Liver (tissue), 9 donors: Measurements from ENCODE around the gene PYCR2. TPM values are rescaled to one million over a fixed set of nuclear protein-coding genes. Genes with fewer than 3 reads are reported as not detected.
A peak's percentile ranks its signal among the peaks of the same experiment; 100 is the strongest.

Experiments used
- DNase-seq: peaks from one replicate; pipeline ENCODE4 v3.0.0-alpha.2; 2017; ENCODE audit warnings: low spot score
- H3K27ac ChIP-seq, 2 donors: one replicate each; pipeline ENCODE4 v1.7.0; 2013; ENCODE audit warnings: inconsistent platforms in 2 of 2, low read length in 2 of 2, control low read depth in 1 of 2, low read depth in 1 of 2, mild to moderate bottlenecking in 1 of 2
- H3K27me3 ChIP-seq, 4 donors: one replicate each; pipeline versions ENCODE4 v1.6.1 to v1.7.0; 2013; ENCODE audit warnings: low read length in 3 of 4, inconsistent platforms in 1 of 4, mild to moderate bottlenecking in 1 of 4, moderate library complexity in 1 of 4; ENCODE audit not compliant: control insufficient read depth in 4 of 4, insufficient read depth in 4 of 4
- H3K36me3 ChIP-seq, 4 donors: one replicate each; pipeline versions ENCODE4 v1.6.1 to v1.7.0; 2013; ENCODE audit warnings: low read length in 3 of 4, mild to moderate bottlenecking in 3 of 4, low read depth in 1 of 4, moderate library complexity in 1 of 4; ENCODE audit not compliant: control insufficient read depth in 4 of 4, insufficient read depth in 3 of 4
- H3K4me1 ChIP-seq, 4 donors: one replicate each; pipeline versions ENCODE4 v1.6.1 to v1.7.0; 2013; ENCODE audit warnings: low read length in 3 of 4, mild to moderate bottlenecking in 3 of 4, moderate library complexity in 1 of 4; ENCODE audit not compliant: control insufficient read depth in 4 of 4, insufficient read depth in 4 of 4
- H3K4me3 ChIP-seq, 3 donors: one replicate each; pipeline versions ENCODE4 v1.6.1 to v1.7.0; 2013; ENCODE audit warnings: low read length in 3 of 3, control low read depth in 1 of 3, low read depth in 1 of 3, mild to moderate bottlenecking in 1 of 3
- H3K9ac ChIP-seq, 2 donors: one replicate each; pipeline ENCODE4 v1.7.0; 2013; ENCODE audit warnings: low read length in 2 of 2, mild to moderate bottlenecking in 2 of 2, moderate library complexity in 2 of 2, control low read depth in 1 of 2, low read depth in 1 of 2
- H3K9me3 ChIP-seq, 4 donors: one replicate each; pipeline versions ENCODE4 v1.6.1 to v1.7.0; 2013; ENCODE audit warnings: low read length in 3 of 4; ENCODE audit not compliant: control insufficient read depth in 4 of 4
- EGR1 ChIP-seq, 2 donors: IDR thresholded peaks; 2 replicates each; pipeline ENCODE4 v1.6.1; 2016 to 2018; ENCODE audit warnings: antibody characterized with exemption in 2 of 2, low read depth in 2 of 2
- FOXA1 ChIP-seq: IDR thresholded peaks from 2 replicates; pipeline ENCODE4 v1.6.1; 2016; ENCODE audit warnings: antibody characterized with exemption
- FOXA2 ChIP-seq: IDR thresholded peaks from 2 replicates; pipeline ENCODE4 v1.6.1; 2016; ENCODE audit warnings: antibody characterized with exemption
- HNF4A ChIP-seq, 2 donors: conservative IDR thresholded peaks; 2 replicates each; pipeline ENCODE4 v1.6.1; 2016; ENCODE audit warnings: antibody characterized with exemption in 2 of 2, mild to moderate bottlenecking in 2 of 2
- HNF4G ChIP-seq: IDR thresholded peaks from 2 replicates; pipeline ENCODE4 v1.6.1; 2016; ENCODE audit warnings: antibody characterized with exemption
- JUND ChIP-seq, 2 donors: IDR thresholded peaks; 2 replicates each; pipeline ENCODE4 v1.6.1; 2016; ENCODE audit warnings: antibody characterized with exemption in 2 of 2
- NR2F2 ChIP-seq: IDR thresholded peaks from 2 replicates; pipeline ENCODE4 v1.6.1; 2016; ENCODE audit warnings: antibody characterized with exemption
- RAD21 ChIP-seq, 2 donors: IDR thresholded peaks; 2 replicates each; pipeline ENCODE4 v1.6.1; 2016; ENCODE audit warnings: antibody characterized with exemption in 2 of 2, mild to moderate bottlenecking in 2 of 2
- RXRA ChIP-seq, 2 donors: IDR thresholded peaks; 2 replicates each; pipeline ENCODE4 v1.6.1; 2017 to 2018; ENCODE audit warnings: antibody characterized with exemption in 2 of 2, mild to moderate bottlenecking in 1 of 2
- SP1 ChIP-seq: IDR thresholded peaks from 2 replicates; pipeline ENCODE4 v1.6.1; 2018; ENCODE audit warnings: antibody characterized with exemption, mild to moderate bottlenecking
- TAF1 ChIP-seq: conservative IDR thresholded peaks from 2 replicates; pipeline ENCODE4 v1.6.1; 2016; ENCODE audit warnings: antibody characterized with exemption, mild to moderate bottlenecking
- YY1 ChIP-seq: IDR thresholded peaks from 2 replicates; pipeline ENCODE4 v1.6.1; 2016; ENCODE audit warnings: antibody characterized with exemption, mild to moderate bottlenecking
- WGBS: extraction: QIAGEN DNeasy Blood & Tissue Kit; methylation state at CpG from one replicate; pipeline ENCODE4 v1.1.7; 2013; 5-methylcytosine and 5-hydroxymethylcytosine counted together
- polyA plus RNA-seq, 2 donors: library from polyadenylated mRNA; stranded (reverse) in 1 of 2; unstranded in 1 of 2; fragments of 200-250 nt in 1 of 2; fragments of >200 nt in 1 of 2; fragmentation: Nextera tagmentation in 1 of 2; extraction: Ambion mirVana in 1 of 2; gene quantifications; one replicate each; pipeline versions ENCODE4 v1.2.1 to v1.2.3, GENCODE V29; 2013 to 2015
- total RNA-seq, 2 donors: library from RNA; depleted of rRNA; stranded (reverse); fragments of >200 nt; gene quantifications; one replicate each; pipeline ENCODE4 v1.2.3, GENCODE V29; 2014
- TF ChIP-seq, protein P1 (sequence below): fragments of 150-350 bp; IDR thresholded peaks from 2 replicates; pipeline ENCODE4 v1.5.1; 2017; ENCODE audit warnings: improper control_type of control experiment, low read depth, low read length; ENCODE audit not compliant: missing input control
- TF ChIP-seq, protein P2 (sequence below): IDR thresholded peaks from 2 replicates; pipeline ENCODE4 v1.6.1; 2016; ENCODE audit warnings: antibody characterized with exemption
- TF ChIP-seq, protein P3 (sequence below): IDR thresholded peaks from 2 replicates; pipeline ENCODE4 v1.6.1; 2016; ENCODE audit warnings: antibody characterized with exemption, mild to moderate bottlenecking
- TF ChIP-seq, protein P4 (sequence below): IDR thresholded peaks from 2 replicates; pipeline ENCODE4 v1.6.1; 2016; ENCODE audit warnings: antibody characterized with exemption
- donor health status: healthy.
- donor health status: healthy.
- donor health status: healthy.
- donor health status: healthy.
- donor health status: healthy.

PYCR2 gene
- total and polyA plus RNA-seq, 4 donors: 16.8 to 41.0 (median 33.0) TPM

DNA sequence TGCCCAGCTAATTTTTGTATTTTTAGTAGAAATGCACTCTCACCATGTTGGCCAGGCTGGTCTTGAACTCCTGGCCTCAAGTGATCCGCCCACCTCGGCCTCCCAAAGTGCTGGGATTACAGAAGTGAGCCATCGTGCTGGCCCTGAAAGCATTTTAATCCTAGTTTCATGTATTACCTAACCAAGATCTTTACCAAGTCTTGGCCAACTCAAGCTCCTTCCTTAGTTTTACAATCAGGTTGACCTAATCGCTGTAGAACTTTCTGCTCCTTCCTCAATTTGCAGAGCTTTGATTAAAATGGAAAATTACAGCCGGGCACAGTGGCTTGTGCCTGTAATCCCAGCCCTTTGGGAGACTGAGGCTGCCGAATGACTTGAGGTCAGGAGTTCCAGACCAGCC lies 38.7 kb downstream of the PYCR2 start:
- Histone ChIP-seq H3K27ac (peak overlapping the region in 1 of 2 donors; percentile 5), H3K4me3 (no peak overlapping the region), H3K36me3 (no peaks in the 10 kb centered on the region), H3K9me3 (no peaks in the 10 kb centered on the region), H3K27me3 (no peaks in the 10 kb centered on the region), H3K4me1 (peaks cover 20 to 58% (median 45%) of the 10 kb centered on the region in 4 donors), H3K9ac (no peak overlapping the region)
- TF ChIP-seq, protein P1, sequence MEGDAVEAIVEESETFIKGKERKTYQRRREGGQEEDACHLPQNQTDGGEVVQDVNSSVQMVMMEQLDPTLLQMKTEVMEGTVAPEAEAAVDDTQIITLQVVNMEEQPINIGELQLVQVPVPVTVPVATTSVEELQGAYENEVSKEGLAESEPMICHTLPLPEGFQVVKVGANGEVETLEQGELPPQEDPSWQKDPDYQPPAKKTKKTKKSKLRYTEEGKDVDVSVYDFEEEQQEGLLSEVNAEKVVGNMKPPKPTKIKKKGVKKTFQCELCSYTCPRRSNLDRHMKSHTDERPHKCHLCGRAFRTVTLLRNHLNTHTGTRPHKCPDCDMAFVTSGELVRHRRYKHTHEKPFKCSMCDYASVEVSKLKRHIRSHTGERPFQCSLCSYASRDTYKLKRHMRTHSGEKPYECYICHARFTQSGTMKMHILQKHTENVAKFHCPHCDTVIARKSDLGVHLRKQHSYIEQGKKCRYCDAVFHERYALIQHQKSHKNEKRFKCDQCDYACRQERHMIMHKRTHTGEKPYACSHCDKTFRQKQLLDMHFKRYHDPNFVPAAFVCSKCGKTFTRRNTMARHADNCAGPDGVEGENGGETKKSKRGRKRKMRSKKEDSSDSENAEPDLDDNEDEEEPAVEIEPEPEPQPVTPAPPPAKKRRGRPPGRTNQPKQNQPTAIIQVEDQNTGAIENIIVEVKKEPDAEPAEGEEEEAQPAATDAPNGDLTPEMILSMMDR: no peak
- no peak for TF ChIP-seq SP1
- no peak for TF ChIP-seq HNF4A (conservative IDR thresholded peaks at IDR 0.05)
- TF ChIP-seq NR2F2: no peak
- no peak for TF ChIP-seq RXRA (IDR thresholded peaks at IDR 0.05)
- TF ChIP-seq RAD21 (IDR thresholded peaks at IDR 0.05): no peak
- TF ChIP-seq FOXA1: no peak
- TF ChIP-seq, protein P2, sequence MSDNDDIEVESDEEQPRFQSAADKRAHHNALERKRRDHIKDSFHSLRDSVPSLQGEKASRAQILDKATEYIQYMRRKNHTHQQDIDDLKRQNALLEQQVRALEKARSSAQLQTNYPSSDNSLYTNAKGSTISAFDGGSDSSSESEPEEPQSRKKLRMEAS: no peak
- TF ChIP-seq YY1: no peak
- TF ChIP-seq, protein P3, sequence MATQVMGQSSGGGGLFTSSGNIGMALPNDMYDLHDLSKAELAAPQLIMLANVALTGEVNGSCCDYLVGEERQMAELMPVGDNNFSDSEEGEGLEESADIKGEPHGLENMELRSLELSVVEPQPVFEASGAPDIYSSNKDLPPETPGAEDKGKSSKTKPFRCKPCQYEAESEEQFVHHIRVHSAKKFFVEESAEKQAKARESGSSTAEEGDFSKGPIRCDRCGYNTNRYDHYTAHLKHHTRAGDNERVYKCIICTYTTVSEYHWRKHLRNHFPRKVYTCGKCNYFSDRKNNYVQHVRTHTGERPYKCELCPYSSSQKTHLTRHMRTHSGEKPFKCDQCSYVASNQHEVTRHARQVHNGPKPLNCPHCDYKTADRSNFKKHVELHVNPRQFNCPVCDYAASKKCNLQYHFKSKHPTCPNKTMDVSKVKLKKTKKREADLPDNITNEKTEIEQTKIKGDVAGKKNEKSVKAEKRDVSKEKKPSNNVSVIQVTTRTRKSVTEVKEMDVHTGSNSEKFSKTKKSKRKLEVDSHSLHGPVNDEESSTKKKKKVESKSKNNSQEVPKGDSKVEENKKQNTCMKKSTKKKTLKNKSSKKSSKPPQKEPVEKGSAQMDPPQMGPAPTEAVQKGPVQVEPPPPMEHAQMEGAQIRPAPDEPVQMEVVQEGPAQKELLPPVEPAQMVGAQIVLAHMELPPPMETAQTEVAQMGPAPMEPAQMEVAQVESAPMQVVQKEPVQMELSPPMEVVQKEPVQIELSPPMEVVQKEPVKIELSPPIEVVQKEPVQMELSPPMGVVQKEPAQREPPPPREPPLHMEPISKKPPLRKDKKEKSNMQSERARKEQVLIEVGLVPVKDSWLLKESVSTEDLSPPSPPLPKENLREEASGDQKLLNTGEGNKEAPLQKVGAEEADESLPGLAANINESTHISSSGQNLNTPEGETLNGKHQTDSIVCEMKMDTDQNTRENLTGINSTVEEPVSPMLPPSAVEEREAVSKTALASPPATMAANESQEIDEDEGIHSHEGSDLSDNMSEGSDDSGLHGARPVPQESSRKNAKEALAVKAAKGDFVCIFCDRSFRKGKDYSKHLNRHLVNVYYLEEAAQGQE: no peak
- TF ChIP-seq, protein P4, sequence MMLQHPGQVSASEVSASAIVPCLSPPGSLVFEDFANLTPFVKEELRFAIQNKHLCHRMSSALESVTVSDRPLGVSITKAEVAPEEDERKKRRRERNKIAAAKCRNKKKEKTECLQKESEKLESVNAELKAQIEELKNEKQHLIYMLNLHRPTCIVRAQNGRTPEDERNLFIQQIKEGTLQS: no peak
- no peak for TF ChIP-seq HNF4G
- TF ChIP-seq JUND (IDR thresholded peaks at IDR 0.05): no peak
- no peak for DNase-seq
- 87% methylated on average over 6 of the region's 6 CpGs for WGBS

DNA sequence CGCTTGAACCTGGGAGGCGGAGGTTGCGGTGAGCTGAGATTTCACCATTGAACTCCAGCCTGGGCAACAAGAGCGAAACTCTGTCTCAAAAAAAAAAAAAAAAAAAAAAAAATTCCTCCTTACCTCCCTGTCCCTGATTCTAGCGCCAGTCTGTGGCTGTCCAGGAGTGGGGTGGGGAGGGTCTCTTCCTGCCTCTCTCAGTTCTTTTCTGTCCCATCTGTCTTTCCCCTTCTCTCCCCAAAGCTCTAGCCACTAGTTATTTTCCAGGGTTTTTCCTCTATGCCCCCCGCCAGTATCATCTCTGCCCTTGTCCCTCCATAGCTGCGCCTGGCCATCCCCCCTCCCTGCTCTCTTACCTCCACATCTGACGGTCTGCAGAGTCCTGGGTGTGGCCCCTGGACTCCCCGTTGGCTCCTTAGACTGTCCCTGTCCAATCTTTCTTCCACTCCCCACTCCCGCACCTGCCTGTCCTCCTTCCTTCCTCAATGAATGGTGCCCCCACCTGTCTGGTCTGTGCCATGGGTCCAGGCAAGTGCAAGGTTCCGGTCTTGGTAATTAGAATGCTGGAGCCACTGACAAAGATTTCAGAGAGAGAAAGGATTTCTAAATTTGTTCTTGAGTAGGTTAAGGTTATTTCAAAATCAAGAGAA lies 40.3 kb downstream of the PYCR2 start:
- no peaks in the 10 kb centered on the region for H3K9me3 ChIP-seq
- H3K36me3 ChIP-seq: no peaks in the 10 kb centered on the region
- peak overlapping the region in 1 of 2 donors; percentile 98 for H3K27ac ChIP-seq
- H3K4me3 ChIP-seq: no peak overlapping the region
- no peak for DNase-seq
- H3K4me1 ChIP-seq: peaks cover 22 to 59% (median 48%) of the 10 kb centered on the region in 4 donors
- H3K9ac ChIP-seq: no peak overlapping the region
- no peak for TF ChIP-seq EGR1 (IDR thresholded peaks at IDR 0.05; ENCODE audit: low read depth in 2 of 2)
- TF ChIP-seq JUND (IDR thresholded peaks at IDR 0.05): no peak
- no peak for TF ChIP-seq TAF1
- no peak for TF ChIP-seq HNF4G
- TF ChIP-seq, protein P4: no peak
- TF ChIP-seq, protein P1: no peak
- TF ChIP-seq YY1: no peak
- no peak for TF ChIP-seq RAD21 (IDR thresholded peaks at IDR 0.05)
- TF ChIP-seq SP1: no peak
- no peak for TF ChIP-seq FOXA2
- no peaks in the 10 kb centered on the region for H3K27me3 ChIP-seq
- WGBS: 80% methylated on average over 11 of the region's 11 CpGs
